Left renal pelvis (tissue), 4 donors: Measurements from ENCODE around the gene MAD1L1. TPM values are rescaled to one million over a fixed set of nuclear protein-coding genes. Genes with fewer than 3 reads are reported as not detected.

Source experiments
- DNase-seq, 4 donors: peaks; one replicate each; pipeline ENCODE4 v3.0.0-alpha.2; 2013; ENCODE audit warnings: low read depth in 4 of 4, low spot score in 3 of 4
- polyA plus RNA-seq, 4 donors: library from polyadenylated mRNA; unstranded; fragments of 120-200 nt; gene quantifications; one replicate each; pipeline ENCODE4 v1.2.1, GENCODE V29; 2013; ENCODE audit not compliant: insufficient read length in 4 of 4

MAD1L1 gene
- polyA plus RNA-seq, 4 donors, result 18.9 to 24.5 (median 21.3) TPM

- DNase-seq, result peak in 2 of 4 donors; percentile 18 to 42
Observed at GRCh38 chr7:2202901-2203765, 29.6 kb downstream of the MAD1L1 start.

GRCh38 chr7:2202361-2202761 is 30.4 kb downstream of the MAD1L1 start:
- no peak for DNase-seq

GRCh38 chr7:2201686-2202360 is 30.9 kb downstream of the MAD1L1 start:
- DNase-seq, result no peak

GRCh38 chr7:2201128-2201527 is 31.6 kb downstream of the MAD1L1 start:
- DNase-seq, result no peak

GRCh38 chr7:2200584-2200980 is 32.2 kb downstream of the MAD1L1 start:
- DNase-seq, result no peak

- DNase-seq, result no peak
Observed at GRCh38 chr7:2199956-2200583, 32.7 kb downstream of the MAD1L1 start.

- no peak for DNase-seq
Observed at GRCh38 chr7:2199528-2199927, 33.2 kb downstream of the MAD1L1 start.

- no peak for DNase-seq
Observed at GRCh38 chr7:2198760-2199159, 34.0 kb downstream of the MAD1L1 start.

- DNase-seq, result no peak
Observed at GRCh38 chr7:2198206-2198605, 34.5 kb downstream of the MAD1L1 start.

GRCh38 chr7:2197436-2198155 is 35.1 kb downstream of the MAD1L1 start:
- no peak for DNase-seq

GRCh38 chr7:2196381-2197378 is 36.1 kb downstream of the MAD1L1 start:
- no peak for DNase-seq

- no peak for DNase-seq
Observed at GRCh38 chr7:2195400-2196246, 37.1 kb downstream of the MAD1L1 start.

- DNase-seq, result no peak
Observed at GRCh38 chr7:2193575-2194305, 39.0 kb downstream of the MAD1L1 start.

GRCh38 chr7:2192831-2193534 is 39.8 kb downstream of the MAD1L1 start:
- DNase-seq, result no peak

- DNase-seq, result no peak
Observed at GRCh38 chr7:2191016-2191415, 41.7 kb downstream of the MAD1L1 start.

GRCh38 chr7:2190531-2190930 is 42.2 kb downstream of the MAD1L1 start:
- DNase-seq, result no peak

GRCh38 chr7:2186166-2186565 is 46.6 kb downstream of the MAD1L1 start:
- no peak for DNase-seq
